ENCODE results near the gene HTT-AS.

- TF ChIP-seq EZH2 (optimal IDR thresholded peaks at IDR 0.05; ENCODE audit: low read depth, low read length), result no peak
- TF ChIP-seq CTCF (IDR thresholded peaks at IDR 0.05; ENCODE audit: low read length), result 0 out of 2 replicates have a peak, but pooled peaks have one; percentile 8
These were observed 920 bp downstream of the HTT-AS start for GRCh38 chr4:3073158-3074077.

Data from MM.1S (cell line).